CD4-positive, alpha-beta T cell treated with Interleukin-17A for 4 hours (primary cell): ENCODE measurements around the gene UBE2A.

Source experiments
- DNase-seq: peaks from one replicate; pipeline ENCODE4 v3.0.0-alpha.2; 2020; ENCODE audit warnings: mixed read lengths

UBE2A gene

DNA sequence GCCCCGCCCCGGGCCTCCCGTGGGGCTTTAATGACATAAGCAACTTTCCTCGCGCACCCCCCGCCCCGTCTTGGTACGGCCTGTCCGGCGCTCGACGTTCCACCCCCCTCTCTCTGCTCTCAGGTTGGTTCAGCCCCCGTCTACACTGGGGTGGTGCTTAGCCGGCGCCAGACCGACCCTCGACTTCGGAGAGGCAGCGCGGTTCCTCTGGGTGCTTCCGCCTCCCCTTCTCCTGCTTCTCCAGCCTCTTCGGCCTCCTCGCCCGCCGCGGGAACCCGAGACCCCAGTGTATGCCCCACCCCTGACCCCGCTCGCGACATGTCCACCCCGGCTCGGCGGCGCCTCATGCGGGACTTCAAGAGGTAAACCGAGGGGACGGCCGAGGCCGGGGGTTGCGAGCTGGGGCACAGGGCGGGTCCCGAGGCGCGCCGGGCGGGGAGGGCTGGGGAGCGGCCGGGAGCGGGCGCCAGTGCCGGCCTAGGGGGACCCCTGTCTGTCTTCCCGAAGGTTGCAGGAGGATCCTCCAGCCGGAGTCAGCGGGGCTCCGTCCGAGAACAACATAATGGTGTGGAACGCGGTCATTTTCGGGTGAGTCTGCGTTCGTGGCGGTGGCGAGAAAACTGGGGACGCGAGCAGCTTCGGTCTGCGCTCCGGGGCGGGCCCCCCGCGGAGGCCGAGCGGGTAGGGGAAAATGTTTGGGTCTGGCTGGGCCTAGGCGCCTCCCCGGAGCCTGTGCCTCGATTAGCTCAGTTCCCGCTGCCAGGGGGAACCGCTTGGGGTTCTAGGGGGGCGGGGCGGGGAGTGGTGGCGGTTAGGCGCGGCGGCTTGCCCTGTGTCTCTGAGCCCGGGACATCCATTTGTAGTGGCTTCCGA, at the start of gene UBE2A:
UBE2A (plus strand) TSS at position 170 of the 873 bp plus-strand sequence; CDS start at position 319, 149 bp downstream.
- DNase-seq: peak; percentile 92

DNA sequence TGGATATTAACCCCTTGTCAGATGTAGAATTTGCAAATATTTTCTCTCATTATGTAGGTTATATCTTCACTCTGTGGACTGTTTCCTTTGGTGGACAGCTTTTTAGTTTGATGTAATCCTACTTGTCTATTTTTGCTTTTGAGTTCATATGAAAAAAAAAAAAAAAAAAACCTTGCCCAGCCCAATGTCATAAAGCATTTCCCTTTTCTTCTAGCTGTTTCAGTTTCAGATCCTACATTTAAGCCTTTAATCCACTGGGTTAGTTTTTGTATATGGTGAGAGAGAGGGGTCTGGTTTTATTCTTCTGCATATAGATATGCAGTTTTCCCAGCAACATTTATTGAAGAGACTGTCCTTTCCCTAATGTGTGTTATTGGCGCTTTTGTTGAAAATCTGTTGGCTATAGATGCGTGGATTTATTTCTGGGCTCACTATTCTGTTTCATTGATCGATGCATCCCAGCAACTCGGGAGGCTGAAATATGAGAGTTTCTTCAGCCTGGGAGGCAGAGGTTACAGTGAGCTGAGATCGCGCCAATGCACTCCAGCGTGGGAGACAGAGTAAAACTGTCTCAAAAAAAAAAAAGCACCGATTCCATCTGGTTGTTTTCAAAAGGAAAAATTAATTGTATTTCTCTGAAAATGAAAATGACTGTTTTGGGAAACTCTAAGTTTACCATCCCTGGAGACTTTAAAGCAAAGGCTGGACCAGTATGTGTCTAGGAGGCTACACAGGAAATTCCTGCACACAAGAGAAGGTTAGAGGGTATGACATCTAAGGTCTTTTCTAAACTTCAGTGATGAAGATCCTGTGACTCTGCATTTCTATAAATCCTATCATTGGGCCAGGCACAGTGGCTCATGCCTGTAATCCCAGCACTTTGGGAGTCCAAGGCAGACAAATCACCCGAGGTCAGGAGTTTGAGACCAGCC, 44.8 kb upstream of the UBE2A start:
- no peak for DNase-seq

DNA sequence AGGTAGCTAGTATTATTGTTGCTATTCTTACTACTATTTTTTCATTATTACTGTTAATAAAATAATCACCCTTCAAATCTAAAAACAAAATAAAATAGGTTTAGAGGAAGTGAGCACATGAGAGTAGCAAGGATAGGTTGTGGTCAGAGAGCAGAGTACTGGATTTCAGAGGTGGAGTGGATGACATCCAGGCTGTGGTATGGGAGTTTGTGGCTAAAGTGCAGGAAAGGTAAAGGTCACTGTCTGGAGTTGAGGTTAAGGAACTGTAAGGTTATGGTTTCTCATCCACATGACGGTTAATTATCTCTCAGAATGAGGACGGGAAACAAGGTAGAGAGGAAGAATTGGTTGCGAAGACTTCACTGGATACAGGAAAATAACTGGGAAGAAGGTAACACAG, 36.9 kb upstream of the UBE2A start:
- DNase-seq: no peak

DNA sequence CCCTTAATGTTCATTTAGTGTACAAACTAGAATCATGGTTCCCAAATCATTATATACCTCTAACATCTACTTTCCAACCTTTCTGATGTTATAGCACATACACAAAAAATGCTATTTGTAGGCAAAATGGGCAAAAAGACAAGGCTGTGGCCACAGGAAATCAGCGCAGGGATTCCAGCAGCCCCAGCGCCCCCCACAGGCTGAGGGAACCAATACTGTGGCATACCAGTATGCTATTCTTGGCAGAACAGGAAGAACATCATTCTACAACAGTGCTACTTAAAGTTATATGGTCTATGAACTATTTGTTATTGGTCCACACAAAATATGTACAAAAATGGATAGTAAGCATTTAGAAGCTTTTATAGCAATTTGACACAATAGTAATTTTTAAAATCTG, 34.5 kb upstream of the UBE2A start:
- DNase-seq: peak; percentile 7

DNA sequence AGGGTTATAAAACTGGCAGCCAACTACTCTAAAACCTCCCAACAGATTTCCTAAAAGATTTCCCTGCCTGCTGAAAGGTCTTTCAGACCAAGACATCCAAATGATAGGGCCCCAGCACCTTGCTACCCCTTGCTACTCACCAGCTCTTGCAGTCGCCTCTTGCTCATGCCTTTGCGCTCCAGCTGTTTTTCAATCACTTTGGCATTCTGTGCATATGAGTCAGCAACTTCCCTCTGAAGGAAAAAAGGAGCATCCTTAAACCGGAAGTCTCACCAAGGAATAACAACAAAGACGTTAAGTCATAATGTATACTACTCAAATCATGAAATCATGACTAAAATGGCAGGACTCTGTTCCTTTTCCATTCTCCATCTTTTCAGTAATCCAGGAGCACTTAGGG, 33.2 kb upstream of the UBE2A start:
- no peak for DNase-seq

DNA sequence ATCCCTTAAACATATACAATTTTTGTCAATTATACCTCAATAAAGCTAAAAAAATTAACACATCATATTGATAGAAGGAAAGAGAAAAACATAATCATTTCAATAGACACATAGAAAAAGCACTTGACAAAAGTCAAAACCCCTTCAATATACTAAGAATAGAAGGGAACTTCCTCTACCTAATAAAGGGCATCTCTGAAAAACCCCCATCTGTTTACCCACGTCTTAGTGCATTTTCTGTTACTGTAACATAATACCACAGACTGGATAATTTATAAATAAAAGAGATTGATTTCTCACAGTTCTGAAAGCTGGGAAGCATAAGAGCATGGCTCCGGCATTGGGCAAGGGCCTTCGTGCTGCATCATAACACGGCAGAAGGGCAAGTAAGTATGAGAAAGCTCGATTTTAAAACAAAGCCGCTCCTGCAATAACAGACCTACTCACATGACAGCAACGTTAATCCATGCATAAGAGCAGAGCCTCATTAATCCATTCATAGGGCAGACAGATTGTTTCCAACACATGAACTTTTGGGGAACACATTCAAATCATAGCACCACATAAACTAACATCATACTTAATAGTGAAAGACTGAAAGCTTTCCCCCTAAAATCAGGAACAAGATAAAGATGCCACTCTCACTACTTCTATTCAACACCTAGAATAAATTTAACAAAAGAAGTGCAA, 24.9 kb upstream of the UBE2A start:
- no peak for DNase-seq

DNA sequence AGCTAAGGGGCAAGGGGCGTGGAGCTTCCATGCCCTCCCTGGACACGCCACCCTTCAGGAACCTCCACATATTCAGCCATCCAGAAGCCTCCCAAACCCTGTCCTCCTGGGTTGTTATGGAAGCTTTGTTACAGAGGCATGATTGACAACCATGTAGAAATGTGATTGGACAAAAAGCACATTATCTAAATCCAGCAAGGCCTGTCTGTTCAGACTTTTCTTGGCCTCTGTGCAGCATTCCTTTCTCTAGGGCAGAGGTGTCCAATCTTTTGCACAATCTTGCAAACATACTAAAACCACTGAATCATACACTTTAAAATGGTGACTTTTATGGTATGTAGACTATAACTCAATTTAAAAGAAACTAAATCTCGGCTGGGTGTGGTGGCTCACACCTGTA, 21.9 kb upstream of the UBE2A start:
- no peak for DNase-seq

DNA sequence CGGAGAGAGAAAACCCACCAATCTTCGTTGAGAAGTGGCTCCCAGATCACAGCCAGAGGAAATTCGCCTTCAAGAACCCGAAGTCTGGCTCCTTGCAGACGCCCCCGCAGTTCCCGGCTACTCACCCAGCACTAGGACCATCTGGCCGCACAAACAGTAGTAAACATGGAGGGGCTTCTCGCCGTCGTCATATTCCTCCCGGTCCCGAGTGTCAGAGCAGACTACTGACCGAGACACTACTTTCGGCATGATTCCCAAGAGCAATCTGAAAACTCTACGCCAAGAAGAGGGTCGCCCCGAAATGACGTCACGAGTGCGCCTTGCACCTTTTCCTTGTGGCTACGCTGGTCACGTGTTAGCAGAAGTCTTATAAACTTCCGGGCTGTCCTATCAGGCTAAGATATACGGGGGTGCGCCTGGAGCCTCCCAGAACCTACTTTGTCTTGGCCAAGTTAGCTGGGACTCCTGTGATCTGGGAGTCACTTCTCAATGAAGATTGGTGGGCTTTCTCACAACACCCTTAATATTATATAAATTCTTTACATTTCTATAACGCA, 9.2 kb upstream of the UBE2A start, which contains the start of gene STEEP1:
STEEP1 (minus strand) TSS at position 303 of the 557 bp plus-strand sequence; CDS start at position 249, 54 bp downstream.
- peak; percentile 88 for DNase-seq

DNA sequence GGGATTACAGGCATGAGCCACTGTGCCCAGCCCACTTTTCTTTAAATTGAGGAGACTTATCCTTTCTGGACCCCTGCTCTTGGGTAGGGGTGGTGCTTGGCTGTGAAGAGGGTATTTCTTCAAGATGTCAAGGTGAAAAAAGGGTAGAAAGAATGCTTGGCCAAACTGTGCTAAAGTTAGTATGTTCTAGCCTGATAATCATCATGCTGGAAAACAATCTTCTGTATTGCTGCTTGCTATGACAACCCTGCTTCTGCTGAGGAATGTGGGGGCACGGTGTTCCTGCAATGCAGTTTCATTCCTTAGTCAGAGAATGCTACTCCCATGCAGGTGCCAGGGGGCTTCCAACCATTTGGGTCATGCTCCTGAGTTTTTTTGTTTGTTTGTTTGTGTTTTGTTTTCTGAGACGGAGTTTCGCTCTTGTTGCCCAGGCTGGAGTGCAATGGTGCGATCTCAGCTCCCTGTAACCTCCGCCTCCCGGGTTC, 4.0 kb upstream of the UBE2A start:
- no peak for DNase-seq

DNA sequence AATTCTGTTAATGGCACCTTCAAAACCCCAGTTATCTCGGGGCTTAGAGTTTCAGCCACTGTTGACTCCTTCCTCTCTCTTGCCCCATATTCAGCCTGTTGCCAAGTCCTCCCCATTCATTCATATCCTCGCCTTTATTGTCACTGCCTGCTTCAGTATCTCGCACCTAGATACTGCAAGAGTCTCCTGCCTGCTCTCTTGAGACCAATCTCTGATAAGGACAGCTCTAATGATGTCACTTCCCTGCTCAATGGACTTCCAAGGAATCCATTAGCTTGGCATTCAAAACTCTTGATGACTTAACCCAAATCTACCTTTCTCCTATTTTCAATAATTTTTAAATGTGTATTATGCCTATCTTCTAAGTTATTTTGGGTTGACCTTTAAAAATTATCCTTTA, 1.1 kb upstream of the UBE2A start:
- no peak for DNase-seq

DNA sequence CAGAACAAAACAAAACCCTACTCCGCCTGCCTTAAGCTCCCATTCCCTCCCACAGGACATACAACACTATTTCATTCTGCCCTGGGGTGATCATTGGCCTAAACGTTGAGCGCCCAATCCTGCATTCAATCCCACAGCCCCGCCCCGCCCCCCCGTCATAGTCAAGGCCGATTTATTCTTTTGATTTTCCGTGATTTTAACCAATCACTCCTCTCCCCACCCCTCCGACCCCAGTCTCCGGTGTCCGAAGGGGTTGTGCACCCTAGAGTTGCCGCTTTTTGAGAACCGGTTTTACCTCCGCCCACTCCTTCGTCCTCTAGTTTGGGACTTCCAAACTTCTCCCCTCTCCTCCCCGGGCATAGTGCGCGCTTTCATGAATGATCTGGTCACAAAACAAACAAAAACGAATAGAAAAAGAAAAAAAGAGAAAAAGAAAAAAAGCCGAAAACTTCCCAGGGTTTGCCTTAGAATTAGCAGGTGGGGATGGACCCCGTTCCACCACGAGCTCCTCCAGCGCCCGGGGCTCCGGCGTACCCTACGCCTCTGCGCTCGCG, 446 bp upstream of the UBE2A start:
- DNase-seq: peak; percentile 35

DNA sequence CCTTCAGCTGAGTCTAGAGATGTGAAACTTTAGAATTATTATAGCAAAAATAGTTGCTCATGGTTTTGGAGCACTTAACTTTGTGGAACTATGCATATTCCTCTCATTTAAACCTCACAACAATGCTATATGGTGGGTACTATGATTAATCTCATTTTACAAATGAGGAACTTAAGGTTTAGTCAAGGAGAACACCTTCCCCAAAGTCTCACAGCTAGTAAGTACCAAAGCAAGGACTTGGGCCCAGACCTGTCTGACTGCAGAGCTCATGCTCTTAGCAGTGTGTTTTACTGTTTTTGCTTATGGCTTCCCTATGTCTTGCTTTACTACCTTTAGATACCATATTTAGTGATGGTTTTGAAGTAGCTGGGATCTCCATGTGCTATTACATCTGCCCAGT, 5.1 kb downstream of the UBE2A start:
- no peak for DNase-seq

DNA sequence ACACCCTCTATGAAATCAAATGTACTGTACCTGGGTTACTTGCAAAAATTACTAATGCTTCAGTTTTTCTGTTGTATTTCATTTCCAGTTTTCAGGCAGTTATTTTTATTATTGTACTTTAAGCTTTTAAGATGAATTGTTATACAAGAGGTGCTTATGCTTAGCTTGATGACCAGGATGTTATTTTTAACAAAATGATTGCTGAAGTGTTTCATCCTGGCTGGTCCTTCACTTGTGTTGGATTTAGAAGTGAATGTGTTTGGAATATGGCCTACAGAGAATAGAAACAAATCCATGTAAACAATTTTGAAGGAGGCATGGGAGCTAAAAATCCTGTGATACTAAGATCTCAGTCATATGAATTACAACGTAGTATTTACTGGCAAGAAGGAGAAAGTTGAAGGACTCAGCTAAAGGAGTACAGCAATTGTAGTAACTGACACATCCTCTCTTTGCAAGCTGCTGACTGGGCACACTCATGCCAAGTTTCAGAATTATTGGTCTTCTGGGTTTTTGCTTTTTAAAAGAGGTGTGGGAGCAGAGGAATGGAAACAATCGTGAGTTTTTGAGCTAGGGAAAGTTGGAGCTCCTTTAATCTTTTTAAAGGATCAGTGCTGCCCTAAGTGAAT, 9.2 kb downstream of the UBE2A start:
- no peak for DNase-seq

DNA sequence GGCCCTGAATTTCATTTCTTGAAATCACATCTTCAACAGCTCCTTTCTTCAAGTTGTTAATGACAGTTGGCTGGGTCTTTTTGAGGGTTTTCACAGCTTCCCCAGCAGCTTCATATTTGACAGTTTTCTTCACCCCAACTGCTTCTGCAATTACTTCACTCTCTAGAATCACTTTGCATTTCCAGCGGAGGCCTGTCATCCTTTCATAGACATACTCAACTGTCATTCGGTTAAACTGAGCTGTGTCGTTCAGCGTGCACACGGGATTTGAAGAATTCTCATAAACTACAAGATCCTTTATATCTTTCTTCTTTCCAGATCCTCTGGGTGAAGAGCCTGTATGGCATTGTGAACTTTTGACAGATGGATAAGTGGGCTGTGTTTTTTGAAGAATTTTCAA, 15.4 kb downstream of the UBE2A start:
- no peak for DNase-seq

DNA sequence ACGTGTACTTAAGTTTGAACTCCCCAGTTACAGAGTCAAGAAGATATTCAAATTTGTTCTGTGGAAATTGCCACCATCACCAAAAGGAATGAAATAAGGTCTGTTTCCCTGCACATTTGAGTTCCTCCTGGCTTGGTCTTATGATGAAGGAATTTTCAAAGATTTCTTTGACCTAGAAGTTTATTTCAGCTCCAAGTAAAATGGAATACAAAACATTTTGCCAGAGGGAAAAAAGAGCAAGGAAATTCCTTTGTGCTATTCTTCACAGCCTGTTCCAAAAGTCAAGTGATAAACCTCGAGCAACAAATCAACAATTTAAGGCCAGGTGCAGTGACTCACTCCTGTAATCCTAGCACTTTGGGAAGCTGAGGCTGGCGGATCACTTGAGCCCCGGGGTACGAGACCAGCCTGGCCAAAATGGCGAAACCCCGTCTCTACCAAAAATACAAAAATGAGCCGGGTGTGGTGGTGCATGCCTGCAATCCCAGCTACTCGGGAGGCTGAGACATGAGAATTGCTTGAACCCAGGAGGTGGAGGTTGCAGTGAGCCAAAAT, 28.4 kb downstream of the UBE2A start:
- no peak for DNase-seq

DNA sequence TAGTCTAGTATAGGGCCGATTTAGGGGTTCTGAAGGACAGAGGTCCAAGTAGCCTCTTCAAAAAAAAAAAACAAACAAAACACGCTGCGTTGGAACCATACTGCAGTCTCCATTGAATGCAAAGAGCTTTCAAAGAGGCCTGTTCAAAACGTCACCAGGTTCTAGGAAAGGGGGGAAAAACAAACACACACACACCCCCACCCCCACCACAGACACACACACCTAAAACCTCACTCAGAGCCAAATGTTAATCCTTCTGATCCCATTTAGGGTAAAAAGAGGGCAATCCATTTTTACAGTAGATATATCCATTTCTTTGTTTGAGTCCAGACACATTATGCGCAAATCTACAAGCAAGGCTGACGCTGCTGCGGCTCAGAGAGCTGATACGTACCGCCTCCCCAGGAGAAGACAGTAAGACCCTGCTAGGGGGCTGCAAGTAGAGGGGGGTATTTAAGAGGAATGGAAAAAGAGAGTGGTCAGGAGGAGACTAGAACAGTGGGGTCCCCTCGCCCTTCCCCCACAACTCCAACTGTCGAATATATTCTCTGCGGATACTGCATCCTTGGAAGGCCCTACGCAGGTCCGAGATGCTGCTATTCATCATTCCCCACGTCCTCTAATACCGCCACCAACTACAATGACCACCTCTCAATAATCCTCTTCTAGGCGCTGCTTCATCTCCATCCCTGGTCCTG, 30.6 kb downstream of the UBE2A start:
- DNase-seq: no peak

DNA sequence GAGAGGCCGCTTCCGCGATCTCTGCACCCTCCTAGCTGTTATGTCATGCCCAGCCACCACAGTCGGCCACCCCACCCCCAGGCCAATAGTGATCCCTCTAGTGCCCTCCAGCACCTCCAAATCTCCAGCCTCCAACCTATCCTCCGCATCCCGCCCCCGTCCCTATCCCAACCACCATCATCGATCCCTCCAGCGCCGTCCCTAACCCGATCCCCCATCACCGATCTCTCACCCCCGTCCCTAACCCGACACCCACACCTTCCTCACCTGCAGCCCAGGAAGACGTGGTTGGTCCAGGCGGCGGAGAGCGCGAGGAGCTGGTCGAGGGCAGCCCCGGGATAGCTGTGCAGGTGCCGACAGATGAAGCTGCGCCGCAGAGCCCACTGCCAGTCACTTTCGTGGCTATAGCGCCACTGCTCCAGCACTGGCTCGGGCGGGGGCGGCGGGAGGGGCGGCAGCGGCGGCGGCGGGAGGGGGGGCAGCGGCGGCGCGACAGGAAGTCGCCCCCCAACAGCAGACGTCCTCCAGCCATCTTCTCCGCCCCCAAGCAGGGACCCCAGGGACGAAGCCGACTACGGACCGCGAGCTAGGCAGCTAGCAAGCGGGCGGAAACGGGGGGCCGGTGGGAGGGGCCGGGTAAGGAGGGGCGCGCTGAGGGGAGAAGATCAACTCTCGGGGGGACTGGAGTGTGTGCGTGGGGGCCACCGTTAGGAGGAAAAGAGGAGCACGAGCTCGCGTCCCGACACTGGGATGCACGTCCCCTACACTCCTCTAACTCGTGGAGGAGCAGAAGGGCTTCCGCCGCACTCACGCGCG, 31.3 kb downstream of the UBE2A start:
- peak; percentile 57 for DNase-seq

DNA sequence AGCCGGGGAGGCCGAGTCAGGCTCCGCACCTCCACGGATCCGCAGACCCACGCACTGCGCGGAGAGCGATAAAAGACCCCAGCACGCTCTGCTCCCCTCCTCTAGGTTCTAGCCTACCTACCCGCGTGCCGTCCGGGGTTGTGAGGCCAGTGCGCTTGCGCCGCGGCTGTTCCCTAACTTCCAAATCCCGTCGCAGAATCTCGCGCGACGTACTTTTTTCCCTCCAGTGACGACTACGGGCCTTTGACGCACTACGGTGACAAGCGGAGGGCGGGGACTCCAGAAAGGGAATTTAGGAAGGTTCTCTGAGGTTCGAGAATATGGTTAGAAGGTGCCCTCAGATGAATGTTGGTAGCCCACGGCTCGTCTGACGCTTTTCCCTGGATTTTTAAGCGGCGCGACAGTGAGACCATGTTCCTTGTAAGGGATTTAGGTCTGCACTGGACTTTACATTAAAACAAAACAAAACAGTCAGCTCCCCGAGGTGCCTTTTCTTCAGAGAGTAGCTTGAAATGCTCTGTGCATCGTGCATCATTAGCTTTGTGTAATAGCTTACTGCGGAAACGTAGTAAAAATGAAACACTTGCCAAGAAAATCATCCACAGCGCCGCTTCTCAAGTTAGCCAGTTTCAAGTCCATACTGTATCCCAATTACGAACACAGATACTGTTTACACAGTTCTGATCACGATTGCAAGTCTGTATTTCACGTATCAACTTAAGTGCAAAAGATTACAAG, 32.1 kb downstream of the UBE2A start, which contains the start of gene NKRF:
NKRF (minus strand) TSS at position 145 of the 738 bp plus-strand sequence.
- peak; percentile 90 for DNase-seq

DNA sequence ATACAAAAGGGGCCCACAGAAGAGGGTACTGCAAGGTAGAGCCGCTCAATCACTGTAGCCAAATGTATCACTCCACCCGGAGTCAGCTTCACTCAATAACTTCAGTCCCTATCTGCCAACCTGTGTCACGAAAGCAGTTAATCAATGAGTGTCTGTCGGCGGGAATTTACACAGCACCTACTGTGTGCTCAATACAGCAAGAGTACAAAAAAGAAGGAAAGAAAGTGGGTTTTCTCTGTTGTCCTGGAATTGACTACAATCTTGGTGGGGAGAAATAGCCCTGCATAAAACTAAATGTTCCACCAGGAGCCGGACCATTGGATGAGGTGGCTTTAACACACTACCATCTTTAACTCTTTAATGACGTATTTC, 32.6 kb downstream of the UBE2A start:
- no peak for DNase-seq
